K562 treated with DMSO at 1 percent for 24 hours (cell line): ENCODE results near the gene PRM3. TPM values are rescaled to one million over a fixed set of nuclear protein-coding genes. Genes with fewer than 3 reads are reported as not detected.

Experiments
- total RNA-seq: library from RNA; unstranded; fragments of 300-600 nt; gene quantifications from 2 replicates; pipeline ENCODE4 v1.2.3, GENCODE V29; 2022; ENCODE audit warnings: low read depth; ENCODE audit not compliant: insufficient read depth

PRM3 gene
- total RNA-seq: not detected in 2 replicates

GRCh38 chr16:11272921-11273720 lies at the start of gene PRM3:
TSS of gene PRM3 (minus strand) at chr16:11273629. CDS start at chr16:11273595, 34 bp downstream.

GRCh38 chr16:11280616-11281522 lies 7.4 kb upstream of the PRM3 start, which contains the start of gene PRM1:
TSS of gene PRM1 (minus strand) at chr16:11281330. CDS start at chr16:11281238, 92 bp downstream.

GRCh38 chr16:11276143-11276895 lies 2.9 kb upstream of the PRM3 start, which contains the start of gene PRM2:
TSS of gene PRM2 (minus strand) at chr16:11276480. CDS start at chr16:11276370, 110 bp downstream.

GRCh38 chr16:11268921-11269375 lies 4.5 kb downstream of the PRM3 start, which contains the start of gene TNP2:
TSS of gene TNP2 (minus strand) at chr16:11269325. CDS start at chr16:11269262, 63 bp downstream.

GRCh38 chr16:11255737-11256660 lies 17.4 kb downstream of the PRM3 start, which contains the start of gene SOCS1:
TSS of gene SOCS1 (minus strand) at chr16:11256204. CDS start at chr16:11255478, 726 bp downstream.

Other genes with a start within 250 kb of the PRM3 start
- gene SOCS1, start 17.4 kb downstream of the PRM3 start, total RNA-seq: 137 and 153 TPM in 2 replicates
- gene TNP2, start 4.3 kb downstream of the PRM3 start, total RNA-seq: not detected in 2 replicates
- not detected in 2 replicates for gene PRM2, start 2.9 kb upstream of the PRM3 start, total RNA-seq
- gene PRM1, start 7.7 kb upstream of the PRM3 start, total RNA-seq: not detected in 2 replicates
- 72.9 and 75.2 TPM in 2 replicates for gene RMI2, start 71.8 kb upstream of the PRM3 start, total RNA-seq